Mammary epithelial cell (primary cell): ENCODE measurements around the gene GAGE13.

Experiments used
- EZH2 ChIP-seq: IDR thresholded peaks from 2 replicates; pipeline ENCODE4 v1.6.1; 2012; ENCODE audit warnings: low read length, inconsistent platforms, borderline replicate concordance
- TF ChIP-seq, protein P1 (sequence below), 2 donors: IDR thresholded peaks in 1 of 2; conservative IDR thresholded peaks in 1 of 2; 2 replicates each; pipeline ENCODE4 v1.5.1; 2011 to 2012; ENCODE audit warnings: inconsistent platforms in 2 of 2, low read length in 2 of 2, mild to moderate bottlenecking in 2 of 2, control low read depth in 1 of 2, low read depth in 1 of 2; ENCODE audit not compliant: insufficient read depth in 1 of 2; ENCODE audit errors: extremely low read depth in 1 of 2

DNA sequence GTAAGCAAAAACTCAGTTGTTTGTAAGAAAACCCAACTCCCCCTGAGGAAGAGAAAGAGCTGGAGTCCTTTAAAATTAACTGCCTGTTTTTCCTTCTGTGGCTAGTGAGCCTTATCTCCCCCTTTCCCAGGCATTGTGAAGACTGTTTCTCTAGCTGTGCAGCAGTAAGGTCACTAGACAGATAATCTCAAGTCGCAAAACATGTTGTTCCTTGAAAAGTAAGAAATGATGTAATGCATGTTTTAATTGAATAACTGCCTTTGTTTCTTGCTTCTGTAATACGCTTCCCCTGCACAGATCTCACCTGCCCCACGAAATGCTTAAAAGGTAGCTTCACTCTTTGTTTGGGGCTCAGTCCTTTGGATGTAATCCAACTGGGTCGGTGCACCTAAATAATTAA is 15.3 kb upstream of the GAGE13 start:
- TF ChIP-seq, protein P1, sequence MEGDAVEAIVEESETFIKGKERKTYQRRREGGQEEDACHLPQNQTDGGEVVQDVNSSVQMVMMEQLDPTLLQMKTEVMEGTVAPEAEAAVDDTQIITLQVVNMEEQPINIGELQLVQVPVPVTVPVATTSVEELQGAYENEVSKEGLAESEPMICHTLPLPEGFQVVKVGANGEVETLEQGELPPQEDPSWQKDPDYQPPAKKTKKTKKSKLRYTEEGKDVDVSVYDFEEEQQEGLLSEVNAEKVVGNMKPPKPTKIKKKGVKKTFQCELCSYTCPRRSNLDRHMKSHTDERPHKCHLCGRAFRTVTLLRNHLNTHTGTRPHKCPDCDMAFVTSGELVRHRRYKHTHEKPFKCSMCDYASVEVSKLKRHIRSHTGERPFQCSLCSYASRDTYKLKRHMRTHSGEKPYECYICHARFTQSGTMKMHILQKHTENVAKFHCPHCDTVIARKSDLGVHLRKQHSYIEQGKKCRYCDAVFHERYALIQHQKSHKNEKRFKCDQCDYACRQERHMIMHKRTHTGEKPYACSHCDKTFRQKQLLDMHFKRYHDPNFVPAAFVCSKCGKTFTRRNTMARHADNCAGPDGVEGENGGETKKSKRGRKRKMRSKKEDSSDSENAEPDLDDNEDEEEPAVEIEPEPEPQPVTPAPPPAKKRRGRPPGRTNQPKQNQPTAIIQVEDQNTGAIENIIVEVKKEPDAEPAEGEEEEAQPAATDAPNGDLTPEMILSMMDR (conservative IDR thresholded peaks at IDR 0.05 in 1 of 2, IDR thresholded peaks at IDR 0.05 in 1 of 2; ENCODE audit: extremely low read depth in 1 of 2, insufficient read depth in 1 of 2, low read depth in 1 of 2, low read length in 2 of 2) = no peak
- no peak for TF ChIP-seq EZH2
